ENCODE measurements around the gene VKORC1L1.

VKORC1L1 gene

DNA sequence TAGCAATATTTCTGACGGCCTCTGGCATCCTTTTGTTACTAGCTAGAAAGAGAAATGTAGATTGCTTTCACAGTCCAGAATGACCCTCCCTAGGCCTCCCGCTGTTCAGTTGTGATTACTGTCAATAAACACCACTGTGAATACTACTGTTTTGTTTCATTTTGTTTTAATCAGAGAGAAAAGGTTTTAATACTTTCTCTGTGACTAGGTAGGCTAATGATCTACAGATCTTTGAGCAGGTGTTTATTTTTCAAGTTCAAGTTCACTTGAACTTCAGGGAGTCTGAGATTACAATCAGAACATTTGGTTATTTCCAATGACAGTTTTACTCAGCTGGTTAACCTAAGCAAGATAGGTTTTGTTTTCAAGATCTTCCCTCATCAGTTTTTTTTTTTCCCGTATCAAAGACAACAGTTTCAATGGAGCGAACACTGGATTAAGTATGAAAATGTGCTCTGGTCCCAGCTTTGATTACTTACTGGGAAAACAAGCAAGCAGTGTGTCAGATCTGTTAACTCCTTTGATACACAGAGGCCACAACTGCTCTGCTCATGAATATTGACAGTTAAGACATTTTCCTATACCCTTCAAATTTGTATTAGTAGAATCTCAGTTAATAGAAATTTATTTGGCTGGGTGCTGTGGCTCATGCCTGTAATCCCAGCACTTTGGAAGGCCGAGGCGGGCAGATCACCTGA is 34.8 kb downstream of the VKORC1L1 start:
- ATAC-seq: no peak
- TF ChIP-seq ZNF565 (CRISPR knock-in tag; conservative IDR thresholded peaks at IDR 0.05; ENCODE audit: low read depth) (no peak), ESRRG (CRISPR knock-in tag; IDR thresholded peaks at IDR 0.05) (no peak), OSR1 (CRISPR knock-in tag; IDR thresholded peaks at IDR 0.05) (no peak), TCF4 (CRISPR knock-in tag; IDR thresholded peaks at IDR 0.05; ENCODE audit: borderline replicate concordance) (no peak), PPARA (CRISPR knock-in tag; IDR thresholded peaks at IDR 0.05; ENCODE audit: borderline replicate concordance) (no peak), SNAI2 (CRISPR knock-in tag; IDR thresholded peaks at IDR 0.05) (no peak), BACH2 (CRISPR knock-in tag; IDR thresholded peaks at IDR 0.05; ENCODE audit: borderline replicate concordance) (no peak), ZNF8 (CRISPR knock-in tag; IDR thresholded peaks at IDR 0.05) (no peak), RARB (CRISPR knock-in tag; IDR thresholded peaks at IDR 0.05) (no peak), TOX (CRISPR knock-in tag; IDR thresholded peaks at IDR 0.05; ENCODE audit: borderline replicate concordance) (no peak), ZC3H10 (CRISPR knock-in tag; IDR thresholded peaks at IDR 0.05) (no peak), ARNTL (CRISPR knock-in tag; IDR thresholded peaks at IDR 0.05; ENCODE audit: borderline replicate concordance, low read depth) (no peak), ISL1 (CRISPR knock-in tag; IDR thresholded peaks at IDR 0.05) (no peak), CSRNP3 (CRISPR knock-in tag; IDR thresholded peaks at IDR 0.05) (no peak), ZNF70 (CRISPR knock-in tag; IDR thresholded peaks at IDR 0.05) (no peak)
- TF ChIP-seq, protein P1, sequence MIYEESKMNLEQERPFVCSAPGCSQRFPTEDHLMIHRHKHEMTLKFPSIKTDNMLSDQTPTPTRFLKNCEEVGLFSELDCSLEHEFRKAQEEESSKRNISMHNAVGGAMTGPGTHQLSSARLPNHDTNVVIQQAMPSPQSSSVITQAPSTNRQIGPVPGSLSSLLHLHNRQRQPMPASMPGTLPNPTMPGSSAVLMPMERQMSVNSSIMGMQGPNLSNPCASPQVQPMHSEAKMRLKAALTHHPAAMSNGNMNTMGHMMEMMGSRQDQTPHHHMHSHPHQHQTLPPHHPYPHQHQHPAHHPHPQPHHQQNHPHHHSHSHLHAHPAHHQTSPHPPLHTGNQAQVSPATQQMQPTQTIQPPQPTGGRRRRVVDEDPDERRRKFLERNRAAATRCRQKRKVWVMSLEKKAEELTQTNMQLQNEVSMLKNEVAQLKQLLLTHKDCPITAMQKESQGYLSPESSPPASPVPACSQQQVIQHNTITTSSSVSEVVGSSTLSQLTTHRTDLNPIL (CRISPR knock-in tag; IDR thresholded peaks at IDR 0.05; ENCODE audit: low read depth): no peak

DNA sequence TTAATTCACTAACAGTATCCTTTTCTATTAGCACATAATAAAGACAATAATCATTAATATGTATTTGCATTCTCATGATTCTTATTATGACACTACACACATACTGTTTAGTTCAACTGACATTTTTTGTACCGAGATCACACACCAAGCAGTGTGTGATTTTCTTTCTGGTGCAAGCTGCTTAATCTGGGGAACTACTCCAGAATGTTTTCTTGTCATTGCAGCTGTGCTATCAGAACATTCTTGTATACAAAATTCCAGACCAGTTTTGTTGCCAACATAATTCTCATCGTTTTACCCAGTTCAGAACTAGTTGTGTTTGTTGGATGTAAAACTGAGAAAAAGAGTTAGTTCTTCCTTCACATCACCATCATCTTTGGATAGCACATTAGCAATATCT is 37.4 kb downstream of the VKORC1L1 start:
- TF ChIP-seq ESRRG (CRISPR knock-in tag; IDR thresholded peaks at IDR 0.05) (no peak), TOX (CRISPR knock-in tag; IDR thresholded peaks at IDR 0.05; ENCODE audit: borderline replicate concordance) (no peak), BACH2 (CRISPR knock-in tag; IDR thresholded peaks at IDR 0.05; ENCODE audit: borderline replicate concordance) (no peak), ARNTL (CRISPR knock-in tag; IDR thresholded peaks at IDR 0.05; ENCODE audit: borderline replicate concordance, low read depth) (no peak), CSDC2 (CRISPR knock-in tag; IDR thresholded peaks at IDR 0.05) (no peak), ZNF8 (CRISPR knock-in tag; IDR thresholded peaks at IDR 0.05) (no peak), TCF4 (CRISPR knock-in tag; IDR thresholded peaks at IDR 0.05; ENCODE audit: borderline replicate concordance) (no peak), ZC3H10 (CRISPR knock-in tag; IDR thresholded peaks at IDR 0.05) (no peak)
- TF ChIP-seq, protein P2, sequence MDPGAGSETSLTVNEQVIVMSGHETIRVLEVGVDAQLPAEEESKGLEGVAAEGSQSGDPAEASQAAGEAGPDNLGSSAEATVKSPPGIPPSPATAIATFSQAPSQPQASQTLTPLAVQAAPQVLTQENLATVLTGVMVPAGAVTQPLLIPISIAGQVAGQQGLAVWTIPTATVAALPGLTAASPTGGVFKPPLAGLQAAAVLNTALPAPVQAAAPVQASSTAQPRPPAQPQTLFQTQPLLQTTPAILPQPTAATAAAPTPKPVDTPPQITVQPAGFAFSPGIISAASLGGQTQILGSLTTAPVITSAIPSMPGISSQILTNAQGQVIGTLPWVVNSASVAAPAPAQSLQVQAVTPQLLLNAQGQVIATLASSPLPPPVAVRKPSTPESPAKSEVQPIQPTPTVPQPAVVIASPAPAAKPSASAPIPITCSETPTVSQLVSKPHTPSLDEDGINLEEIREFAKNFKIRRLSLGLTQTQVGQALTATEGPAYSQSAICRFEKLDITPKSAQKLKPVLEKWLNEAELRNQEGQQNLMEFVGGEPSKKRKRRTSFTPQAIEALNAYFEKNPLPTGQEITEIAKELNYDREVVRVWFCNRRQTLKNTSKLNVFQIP (CRISPR knock-in tag; IDR thresholded peaks at IDR 0.05; ENCODE audit: borderline replicate concordance, low read depth): no peak
- TF ChIP-seq, protein P1 (CRISPR knock-in tag; IDR thresholded peaks at IDR 0.05; ENCODE audit: low read depth): no peak
- no peak for ATAC-seq

- TF ChIP-seq ZNF8 (CRISPR knock-in tag; IDR thresholded peaks at IDR 0.05) (no peak), RARB (CRISPR knock-in tag; IDR thresholded peaks at IDR 0.05) (no peak), ARNTL (CRISPR knock-in tag; IDR thresholded peaks at IDR 0.05; ENCODE audit: borderline replicate concordance, low read depth) (no peak), CSDC2 (CRISPR knock-in tag; IDR thresholded peaks at IDR 0.05) (no peak), ZC3H10 (CRISPR knock-in tag; IDR thresholded peaks at IDR 0.05) (no peak)
- ATAC-seq: no peak
Observed at GRCh38 chr7:65912237-65912636, 39.4 kb downstream of the VKORC1L1 start.

DNA sequence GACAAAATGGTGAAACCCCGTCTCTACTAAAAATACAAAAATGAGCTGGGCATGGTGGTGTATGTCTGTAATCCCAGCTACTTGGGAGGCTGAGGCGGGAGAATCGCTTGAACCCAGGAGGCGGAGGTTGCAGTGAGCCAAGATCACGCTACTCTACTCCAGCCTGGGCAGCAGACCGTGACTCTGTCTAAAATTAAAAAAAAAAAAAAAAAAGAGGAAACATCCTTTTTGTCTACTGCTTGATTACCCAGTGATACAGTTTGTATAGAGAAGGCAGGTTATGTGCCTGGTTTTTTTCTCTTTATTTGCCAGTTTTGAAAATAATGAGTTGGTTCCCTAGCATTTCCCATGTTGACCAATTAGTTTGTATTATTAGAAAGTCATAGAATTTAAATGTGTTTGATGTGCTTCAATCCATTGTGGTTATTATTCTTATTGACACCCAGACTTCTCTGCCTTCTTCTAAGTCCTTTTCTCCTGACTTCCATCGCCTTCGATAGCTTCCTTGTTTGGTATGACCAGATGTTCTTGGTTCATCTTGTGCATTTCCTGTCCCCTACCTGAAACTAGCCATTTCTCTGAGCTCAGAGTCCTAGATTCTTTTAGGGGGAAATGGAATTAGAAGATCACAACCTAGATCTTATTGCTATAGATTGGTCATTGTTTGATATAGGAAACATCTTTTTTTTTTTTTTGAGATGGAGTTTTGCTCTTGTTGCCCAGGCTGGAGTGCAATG is 43.2 kb downstream of the VKORC1L1 start:
- TF ChIP-seq PATZ1 (CRISPR knock-in tag; IDR thresholded peaks at IDR 0.05; ENCODE audit: borderline replicate concordance) (no peak), SNAI2 (CRISPR knock-in tag; IDR thresholded peaks at IDR 0.05) (no peak), ZFP3 (CRISPR knock-in tag; IDR thresholded peaks at IDR 0.05) (no peak), ISL1 (CRISPR knock-in tag; IDR thresholded peaks at IDR 0.05) (no peak), TOX (CRISPR knock-in tag; IDR thresholded peaks at IDR 0.05; ENCODE audit: borderline replicate concordance) (no peak), ARNTL (CRISPR knock-in tag; IDR thresholded peaks at IDR 0.05; ENCODE audit: borderline replicate concordance, low read depth) (no peak), PPARA (CRISPR knock-in tag; IDR thresholded peaks at IDR 0.05; ENCODE audit: borderline replicate concordance) (no peak), ZNF70 (CRISPR knock-in tag; IDR thresholded peaks at IDR 0.05) (no peak), OSR1 (CRISPR knock-in tag; IDR thresholded peaks at IDR 0.05) (no peak), ESRRG (CRISPR knock-in tag; IDR thresholded peaks at IDR 0.05) (no peak)
- ATAC-seq: no peak

Measured in SK-N-SH treated with all-trans-retinoic acid at 6 μM for 48 hours (cell line).